K562 (cell line): ENCODE results near the gene VAC14. TPM values are rescaled to one million over a fixed set of nuclear protein-coding genes. Genes with fewer than 3 reads are reported as not detected.

Experiments used
- ATF3 ChIP-seq, 2 experiments: fragments of 450-650 bp in 1 of 2; sonication (generic) in 1 of 2; formaldehyde crosslinking in 1 of 2; IDR thresholded peaks in 1 of 2; conservative IDR thresholded peaks in 1 of 2; 2 replicates each; pipeline versions ENCODE4 v1.6.1 to v1.8.1; 2016 to 2023; ENCODE audit warnings: mild to moderate bottlenecking in 2 of 2, moderate library complexity in 2 of 2, inconsistent platforms in 1 of 2, missing genetic modification reagents in 1 of 2
- CBX3 ChIP-seq, 2 experiments: IDR thresholded peaks; 1 replicate in 1 of 2; 2 replicates in 1 of 2; pipeline ENCODE4 v1.6.1; 2012; ENCODE audit warnings: inconsistent platforms in 2 of 2, low read length in 2 of 2, borderline replicate concordance in 1 of 2, control low read depth in 1 of 2
- CHCHD3 ChIP-seq: fragments of 250-450 bp; sonication (Bioruptor Pico); IDR thresholded peaks from 2 replicates; pipeline ENCODE4 v2.1.2; 2022; ENCODE audit warnings: mild to moderate bottlenecking
- JUND ChIP-seq, 2 experiments: IDR thresholded peaks; 2 replicates in 1 of 2; 3 replicates in 1 of 2; pipeline ENCODE4 v1.6.1; 2011; ENCODE audit warnings: borderline replicate concordance in 2 of 2, low read depth in 2 of 2, low read length in 2 of 2, improper control_type of control experiment in 1 of 2, missing biosample characterization in 1 of 2, missing genetic modification characterization in 1 of 2, missing genetic modification reagents in 1 of 2
- L3MBTL2 ChIP-seq: fragments of 450-650 bp; IDR thresholded peaks from 2 replicates; pipeline ENCODE4 v1.6.1; 2016; ENCODE audit warnings: mild to moderate bottlenecking, moderate library complexity
- MNT ChIP-seq, 2 experiments: fragments of 450-650 bp; conservative IDR thresholded peaks; 2 replicates each; pipeline ENCODE4 v1.6.1; 2017; ENCODE audit warnings: mild to moderate bottlenecking in 2 of 2, moderate library complexity in 2 of 2
- NFXL1 ChIP-seq: fragments of 450-650 bp; formaldehyde crosslinking; IDR thresholded peaks from 2 replicates; pipeline ENCODE4 v1.4.0; 2021; ENCODE audit warnings: mild to moderate bottlenecking
- PCBP1 ChIP-seq: fragments of 200-400 bp; formaldehyde crosslinking; IDR thresholded peaks from 2 replicates; pipeline ENCODE4 v1.6.1; 2018; ENCODE audit warnings: mild to moderate bottlenecking, low read depth, low read length; ENCODE audit not compliant: poor library complexity, severe bottlenecking
- RAD51 ChIP-seq: fragments of 450-650 bp; IDR thresholded peaks from 2 replicates; pipeline ENCODE4 v1.7.1; 2016; ENCODE audit warnings: low read depth, mild to moderate bottlenecking, borderline replicate concordance
- SAP30 ChIP-seq: fragments of 200-600 bp; sonication (generic); IDR thresholded peaks from 2 replicates; pipeline ENCODE4 v1.6.1; 2012; ENCODE audit warnings: borderline replicate concordance, low read depth, mild to moderate bottlenecking, moderate library complexity, low read length, control low read depth, inconsistent platforms; ENCODE audit not compliant: insufficient read depth, poor library complexity, severe bottlenecking
- SIN3B ChIP-seq: fragments of 450-650 bp; IDR thresholded peaks from 2 replicates; pipeline ENCODE4 v1.6.1; 2017; ENCODE audit warnings: low read depth, mild to moderate bottlenecking, moderate library complexity
- TCF7 ChIP-seq: sonication (generic); IDR thresholded peaks from 2 replicates; pipeline ENCODE4 v1.6.1; 2016; ENCODE audit warnings: antibody characterized with exemption, borderline replicate concordance
- ZNF175 ChIP-seq: fragments of 200-800 bp; sonication (Bioruptor generic); IDR thresholded peaks from 2 replicates; pipeline ENCODE4 v1.6.1; 2016; ENCODE audit warnings: low read depth, mild to moderate bottlenecking, missing genetic modification characterization, missing compliant biosample characterization
- ZNF398 ChIP-seq: fragments of 250-450 bp; sonication (Bioruptor Pico); IDR thresholded peaks from 2 replicates; pipeline ENCODE4 v1.8.0; 2021; ENCODE audit warnings: moderate library complexity, mild to moderate bottlenecking, inconsistent platforms
- polyA plus RNA-seq, 8 experiments: library from polyadenylated mRNA; depleted of rRNA in 4 of 8; stranded (reverse) in 5 of 8; unstranded in 3 of 8; fragments of >200 nt; fragmentation: Nextera tagmentation in 2 of 8; fragmentation: Illumina TruSeq in 1 of 8; extraction: Ambion mirVana in 2 of 8; extraction: Trizol in 1 of 8; gene quantifications; 2 replicates each; pipeline versions ENCODE4 v1.2.1 to v1.2.3, GENCODE V29; 2011 to 2014; ENCODE audit warnings: inconsistent platforms in 1 of 8, missing spikeins in 1 of 8
- total RNA-seq, 7 experiments: library from RNA; depleted of rRNA in 6 of 7; stranded (reverse); fragments of >200 nt in 6 of 7; fragmentation: Illumina TruSeq in 2 of 7; extraction: Trizol in 2 of 7; gene quantifications; 2 replicates each; pipeline versions ENCODE4 v1.2.1 to v1.2.3, GENCODE V29; 2011 to 2021; ENCODE audit warnings: low replicate concordance in 1 of 7
- TF ChIP-seq, protein P1 (sequence below): fragments of 200-800 bp; sonication (Bioruptor generic); IDR thresholded peaks from 2 replicates; pipeline ENCODE4 v1.6.1; 2017; ENCODE audit warnings: missing genetic modification characterization, missing compliant biosample characterization
- TF ChIP-seq, protein P2 (sequence below): fragments of 200-800 bp; sonication (Bioruptor generic); IDR thresholded peaks from 2 replicates; pipeline ENCODE4 v1.6.1; 2017; ENCODE audit warnings: missing genetic modification characterization, missing compliant biosample characterization

Gene VAC14
- total and polyA plus RNA-seq, 9 of the 15 experiments (the other 6 are each of a cell fraction or from before 2014, with no cell fraction given): 1.3 to 41.6 (median 26.6) TPM

DNA sequence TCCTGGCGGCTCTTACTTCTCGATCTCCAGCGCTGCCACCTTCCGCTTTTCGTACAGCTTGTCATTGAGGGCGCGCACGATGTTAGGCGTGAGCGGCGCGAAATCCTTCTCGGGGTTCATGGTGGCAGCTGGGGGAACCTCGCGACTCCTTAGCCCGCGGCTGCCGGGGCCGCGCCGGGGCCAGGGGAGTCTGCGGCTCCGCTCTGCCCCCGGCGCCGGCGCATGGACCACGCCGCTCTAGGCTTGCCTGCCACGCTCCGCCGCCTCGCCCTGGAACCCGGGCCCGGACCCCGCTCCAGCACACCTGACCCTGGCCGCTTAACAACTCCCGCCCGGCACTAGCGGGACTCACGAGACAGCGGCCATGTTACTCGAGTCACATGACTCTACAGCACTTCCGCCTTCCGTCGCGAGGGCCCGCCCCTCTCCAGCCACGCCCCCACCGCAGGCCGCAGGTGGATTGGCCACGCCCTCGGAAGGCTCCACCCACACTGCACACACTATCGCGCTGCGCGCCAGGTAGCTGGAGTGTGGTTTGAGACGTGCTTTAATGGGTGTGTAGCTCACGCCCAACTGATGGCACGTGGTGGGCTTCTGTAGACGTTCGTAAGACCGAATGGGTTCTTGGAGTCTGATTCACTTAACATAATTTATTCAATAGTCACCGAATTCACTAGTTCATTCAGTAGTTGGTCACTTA is at the start of gene VAC14 (continued):
- no peak for TF ChIP-seq ATF3 (IDR thresholded peaks at IDR 0.05)
- peak; percentile 62; the same call in 1 of the 2 replicates for TF ChIP-seq ATF3 (CRISPR knock-in tag; conservative IDR thresholded peaks at IDR 0.05)
- peak; percentile 21; the same call in 1 of the 2 replicates for TF ChIP-seq ZNF175 (CRISPR knock-in tag)
- TF ChIP-seq PCBP1: peak; percentile 58
- TF ChIP-seq JUND (IDR thresholded peaks at IDR 0.05; ENCODE audit: borderline replicate concordance, low read depth, low read length): peak; percentile 51; the same call in 1 of the 2 replicates
- TF ChIP-seq JUND (tag; IDR thresholded peaks at IDR 0.05; ENCODE audit: borderline replicate concordance, low read depth, low read length): no peak; the same call in 2 of the 3 replicates
- TF ChIP-seq MNT (conservative IDR thresholded peaks at IDR 0.05): peak; percentile 91 to 95
- TF ChIP-seq ZNF398 (CRISPR knock-in tag): no peak
- TF ChIP-seq, protein P1, sequence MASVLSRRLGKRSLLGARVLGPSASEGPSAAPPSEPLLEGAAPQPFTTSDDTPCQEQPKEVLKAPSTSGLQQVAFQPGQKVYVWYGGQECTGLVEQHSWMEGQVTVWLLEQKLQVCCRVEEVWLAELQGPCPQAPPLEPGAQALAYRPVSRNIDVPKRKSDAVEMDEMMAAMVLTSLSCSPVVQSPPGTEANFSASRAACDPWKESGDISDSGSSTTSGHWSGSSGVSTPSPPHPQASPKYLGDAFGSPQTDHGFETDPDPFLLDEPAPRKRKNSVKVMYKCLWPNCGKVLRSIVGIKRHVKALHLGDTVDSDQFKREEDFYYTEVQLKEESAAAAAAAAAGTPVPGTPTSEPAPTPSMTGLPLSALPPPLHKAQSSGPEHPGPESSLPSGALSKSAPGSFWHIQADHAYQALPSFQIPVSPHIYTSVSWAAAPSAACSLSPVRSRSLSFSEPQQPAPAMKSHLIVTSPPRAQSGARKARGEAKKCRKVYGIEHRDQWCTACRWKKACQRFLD (CRISPR knock-in tag): peak; percentile 86
- peak; percentile 95 for TF ChIP-seq L3MBTL2
- TF ChIP-seq, protein P2, sequence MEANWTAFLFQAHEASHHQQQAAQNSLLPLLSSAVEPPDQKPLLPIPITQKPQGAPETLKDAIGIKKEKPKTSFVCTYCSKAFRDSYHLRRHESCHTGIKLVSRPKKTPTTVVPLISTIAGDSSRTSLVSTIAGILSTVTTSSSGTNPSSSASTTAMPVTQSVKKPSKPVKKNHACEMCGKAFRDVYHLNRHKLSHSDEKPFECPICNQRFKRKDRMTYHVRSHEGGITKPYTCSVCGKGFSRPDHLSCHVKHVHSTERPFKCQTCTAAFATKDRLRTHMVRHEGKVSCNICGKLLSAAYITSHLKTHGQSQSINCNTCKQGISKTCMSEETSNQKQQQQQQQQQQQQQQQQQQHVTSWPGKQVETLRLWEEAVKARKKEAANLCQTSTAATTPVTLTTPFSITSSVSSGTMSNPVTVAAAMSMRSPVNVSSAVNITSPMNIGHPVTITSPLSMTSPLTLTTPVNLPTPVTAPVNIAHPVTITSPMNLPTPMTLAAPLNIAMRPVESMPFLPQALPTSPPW: 0 out of 2 replicates have a peak, but pooled peaks have one; percentile 25
- TF ChIP-seq NFXL1 (CRISPR knock-in tag): no peak
- peak; percentile 98 for TF ChIP-seq SAP30
- TF ChIP-seq CHCHD3 (CRISPR knock-in tag): no peak
- TF ChIP-seq RAD51: peak; percentile 93
- TF ChIP-seq SIN3B: peak; percentile 100
- no peak for TF ChIP-seq TCF7
- peak in 1 of 2 experiments; percentile 72; a peak in 1 of 3 replicates for TF ChIP-seq CBX3 (IDR thresholded peaks at IDR 0.05; ENCODE audit: borderline replicate concordance in 1 of 2, low read length in 2 of 2)
